GM21717 (cell line): Measurements from ENCODE around the gene CDK9.

ENCODE experiments used
- ATAC-seq: cut with Tn5 transposase; IDR thresholded peaks from one replicate; pipeline ENCODE4 v1.9.1; 2021; ENCODE audit warnings: mild to moderate bottlenecking, moderate library complexity; ENCODE audit not compliant: unreplicated experiment

Gene CDK9

DNA sequence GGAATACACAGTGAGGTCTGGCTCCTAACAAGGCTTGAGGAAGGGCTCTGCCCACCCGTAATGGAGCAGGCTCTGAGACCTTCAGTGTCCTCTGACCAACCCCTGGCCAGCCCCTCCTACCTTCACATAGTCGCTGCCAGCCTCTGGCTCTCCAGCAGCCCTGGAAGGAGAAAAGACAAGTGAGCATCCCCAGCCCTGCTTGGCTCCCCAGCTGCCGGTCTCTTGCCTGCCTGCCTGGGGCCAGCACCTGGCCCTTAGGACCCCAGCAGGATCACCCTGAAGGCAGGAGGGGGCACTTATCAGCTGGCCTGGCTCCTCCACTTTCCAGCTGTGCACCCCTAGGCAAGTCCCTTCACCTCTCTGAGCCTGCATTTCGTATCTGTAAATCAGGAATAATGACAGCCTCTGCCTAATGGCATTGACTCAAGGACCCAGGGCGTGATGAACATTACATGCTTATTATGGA, 24.3 kb upstream of the CDK9 start:
- no peak for ATAC-seq

DNA sequence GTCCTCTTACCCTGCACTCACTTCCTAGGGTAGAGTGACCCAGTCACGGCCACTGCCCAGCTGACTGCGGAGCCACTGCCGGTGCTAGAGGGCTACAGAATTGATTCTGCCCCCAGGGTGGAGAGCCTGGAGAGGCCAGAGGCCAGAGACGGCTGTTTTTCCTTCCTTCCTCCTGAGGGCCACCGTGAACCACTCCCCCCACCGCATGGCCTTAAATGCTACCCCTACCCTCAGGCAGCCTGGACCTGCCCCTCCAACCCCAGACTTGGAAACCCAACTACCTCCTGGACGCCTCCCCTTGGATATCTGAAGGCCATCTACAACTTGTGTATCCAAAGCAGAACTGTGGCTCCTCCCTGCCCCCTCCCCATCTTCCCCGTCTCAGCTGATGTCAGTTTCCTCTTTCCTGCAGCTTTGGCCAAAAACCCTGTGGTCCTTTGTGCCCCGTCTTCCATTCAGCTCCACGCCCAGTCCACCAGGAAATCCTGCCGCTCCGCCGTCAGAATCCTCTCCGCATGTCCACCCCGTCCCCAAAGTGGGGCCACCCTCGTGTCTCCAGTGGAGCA, 23.6 kb upstream of the CDK9 start:
- no peak for ATAC-seq

DNA sequence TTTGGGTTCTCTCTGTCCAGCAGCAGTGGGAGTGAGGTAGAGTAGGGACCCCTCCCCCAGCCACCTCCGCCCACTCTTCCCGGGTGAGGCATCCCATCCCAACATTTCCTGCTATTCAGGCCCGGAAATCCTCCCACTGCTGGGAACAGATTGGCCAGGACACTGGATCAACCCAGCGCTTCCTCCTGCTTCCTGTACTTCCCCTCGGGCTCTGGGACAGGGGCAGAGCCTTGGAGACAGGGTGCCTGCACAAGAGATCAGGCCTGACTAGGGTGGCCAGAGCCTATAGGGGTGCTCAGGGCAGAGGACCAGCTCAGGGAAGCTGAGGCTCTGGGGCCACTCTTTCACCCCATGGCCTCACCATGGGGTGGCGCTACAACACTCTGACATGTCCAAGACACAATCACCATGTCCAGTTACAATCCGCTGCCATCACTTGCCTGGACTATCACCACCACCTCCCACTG, 21.9 kb upstream of the CDK9 start:
- ATAC-seq = no peak

DNA sequence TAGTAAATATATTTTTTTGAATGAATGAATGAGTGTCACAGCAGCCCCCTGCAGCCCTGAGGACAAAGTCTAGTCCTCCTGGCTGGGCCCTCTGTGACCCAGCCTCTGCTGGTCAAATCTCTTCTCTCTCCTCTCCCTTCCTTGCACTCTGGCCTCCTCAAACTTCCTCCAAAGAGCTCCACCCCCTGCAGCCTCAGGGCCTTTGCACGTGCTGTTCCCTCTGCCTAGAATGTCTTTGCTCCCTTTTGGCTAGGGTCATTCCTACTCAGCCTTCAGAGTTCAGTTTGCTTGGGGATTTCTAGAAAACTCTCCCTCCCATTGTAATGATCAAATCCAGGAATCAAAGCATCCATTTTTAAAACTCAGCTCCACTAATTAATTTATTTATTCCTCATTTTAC, 20.4 kb upstream of the CDK9 start:
- no peak for ATAC-seq

DNA sequence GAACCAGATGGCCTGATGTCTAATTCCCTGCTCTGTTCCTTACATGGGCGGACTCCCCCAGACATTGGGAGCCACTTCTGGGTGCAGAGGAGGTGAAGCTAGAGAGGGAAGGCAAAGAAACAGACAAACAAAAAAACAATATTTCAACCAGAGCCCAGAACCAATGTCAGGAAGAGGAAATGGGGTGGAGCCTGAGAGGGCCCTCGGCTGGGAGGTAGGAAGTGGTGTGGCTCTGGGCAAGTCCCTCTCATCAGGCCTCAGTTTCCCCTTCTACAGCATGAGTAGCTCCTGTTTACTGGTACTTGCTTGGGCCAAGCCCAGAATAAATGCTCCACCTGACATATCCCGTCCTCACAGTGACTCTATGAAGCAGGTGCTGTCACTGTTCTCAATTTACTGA, 18.4 kb upstream of the CDK9 start:
- no peak for ATAC-seq

DNA sequence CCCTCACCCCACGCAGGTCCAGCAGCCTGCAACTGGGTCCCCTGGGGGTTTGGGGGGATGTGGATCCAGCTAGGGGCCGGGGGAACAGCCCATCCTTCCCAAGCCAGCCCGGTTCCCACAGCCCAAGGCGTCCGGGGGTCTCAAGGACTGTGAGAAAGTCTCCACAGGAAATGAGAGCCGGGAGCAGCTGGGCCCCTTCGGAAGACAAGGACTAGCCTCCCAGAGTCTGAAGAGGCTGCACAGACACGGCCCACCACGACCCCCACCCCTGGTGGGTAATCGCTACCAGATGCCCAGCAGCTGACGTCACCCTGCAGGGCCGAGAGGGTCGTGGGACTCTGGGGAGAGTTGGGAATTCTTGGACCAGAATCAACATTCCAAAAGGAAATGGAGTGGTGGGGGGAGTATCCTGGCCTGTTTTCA, 17.9 kb upstream of the CDK9 start:
- ATAC-seq = no peak

DNA sequence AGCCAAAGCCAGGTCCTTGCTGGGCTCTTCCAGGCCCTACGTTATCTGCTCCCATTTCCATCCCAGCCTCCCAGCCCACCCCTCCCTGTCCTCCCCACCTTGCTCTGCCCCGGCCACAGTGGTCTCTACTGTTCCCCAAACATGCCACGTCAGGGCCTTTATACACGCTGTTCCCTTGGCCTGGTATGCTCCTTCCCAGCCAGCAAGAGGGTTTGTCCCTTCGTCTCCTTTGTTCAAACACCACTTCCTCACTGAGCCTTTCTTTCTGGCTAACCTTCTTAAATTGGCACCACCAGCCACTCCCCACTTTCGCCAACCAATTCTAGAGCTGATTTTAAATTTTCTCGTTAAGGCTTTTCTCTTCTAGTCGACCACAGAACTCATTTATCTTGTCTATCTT, 17.1 kb upstream of the CDK9 start:
- no peak for ATAC-seq

DNA sequence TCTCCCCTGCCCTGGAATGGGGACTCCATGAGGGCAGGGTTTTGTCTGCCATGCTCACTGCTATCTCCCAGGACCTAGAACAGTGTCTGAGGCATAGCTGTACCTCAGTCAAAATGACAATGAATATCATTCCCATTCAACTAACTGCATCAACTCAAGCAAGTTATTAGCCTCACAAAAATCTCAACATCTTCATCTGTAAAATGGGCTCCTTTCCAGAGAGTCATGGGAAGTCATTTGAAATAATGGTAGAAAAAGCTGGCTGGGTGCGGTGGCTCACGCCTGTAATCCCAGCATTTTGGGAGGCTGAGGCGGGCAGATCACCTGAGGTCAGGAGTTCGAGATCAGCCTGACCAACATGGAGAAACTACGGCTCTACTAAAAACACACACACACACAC, 16.7 kb upstream of the CDK9 start:
- ATAC-seq = no peak

DNA sequence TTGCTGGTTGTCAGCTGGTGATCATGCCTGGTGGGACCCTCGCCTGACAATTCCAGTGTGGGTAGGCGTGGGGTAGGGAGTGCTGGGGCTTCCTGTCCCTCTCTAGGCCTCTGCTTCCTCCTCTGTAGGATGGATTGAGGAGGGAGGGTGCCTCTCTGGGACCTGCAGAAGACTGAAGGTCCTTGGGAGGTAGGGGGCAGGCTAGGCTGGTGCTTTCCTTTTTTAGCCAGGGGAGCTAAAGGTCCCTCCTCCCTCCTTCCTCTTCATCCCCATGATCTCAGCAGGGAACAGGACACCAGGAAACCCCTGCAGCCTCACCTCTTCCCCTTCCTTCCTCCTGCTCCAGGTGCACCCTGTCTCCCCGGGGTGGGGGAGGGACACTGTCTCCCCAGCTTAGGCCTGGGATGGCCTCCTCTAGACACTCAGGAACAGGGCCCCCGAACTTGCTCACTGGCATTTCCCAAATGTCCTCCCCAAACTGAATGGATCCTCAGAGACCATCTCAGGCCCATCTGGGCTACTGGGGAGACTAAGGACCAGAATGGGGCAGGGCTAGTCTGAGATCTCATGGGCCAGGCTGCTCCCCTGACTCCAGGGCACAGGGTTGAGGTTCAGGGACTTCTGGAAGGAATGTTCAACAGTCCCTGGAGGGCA, 15.8 kb upstream of the CDK9 start:
- no peak for ATAC-seq

DNA sequence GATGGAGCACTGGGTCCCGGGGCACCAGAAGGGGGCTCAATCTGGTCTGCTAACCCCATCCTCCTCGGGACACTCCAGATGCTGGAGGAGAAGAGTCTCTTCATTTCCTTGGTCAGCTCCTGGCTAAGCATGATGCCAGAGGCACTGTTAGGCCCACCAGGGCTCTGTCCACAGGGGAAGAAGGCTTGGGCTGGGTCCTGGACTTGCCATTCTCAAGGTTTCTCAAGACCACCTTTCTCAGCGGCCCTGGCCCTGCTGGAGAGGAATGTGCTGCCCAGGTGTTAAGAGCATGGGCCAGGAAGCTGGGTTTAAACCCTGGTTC, 15.3 kb upstream of the CDK9 start:
- ATAC-seq = peak; percentile 1

DNA sequence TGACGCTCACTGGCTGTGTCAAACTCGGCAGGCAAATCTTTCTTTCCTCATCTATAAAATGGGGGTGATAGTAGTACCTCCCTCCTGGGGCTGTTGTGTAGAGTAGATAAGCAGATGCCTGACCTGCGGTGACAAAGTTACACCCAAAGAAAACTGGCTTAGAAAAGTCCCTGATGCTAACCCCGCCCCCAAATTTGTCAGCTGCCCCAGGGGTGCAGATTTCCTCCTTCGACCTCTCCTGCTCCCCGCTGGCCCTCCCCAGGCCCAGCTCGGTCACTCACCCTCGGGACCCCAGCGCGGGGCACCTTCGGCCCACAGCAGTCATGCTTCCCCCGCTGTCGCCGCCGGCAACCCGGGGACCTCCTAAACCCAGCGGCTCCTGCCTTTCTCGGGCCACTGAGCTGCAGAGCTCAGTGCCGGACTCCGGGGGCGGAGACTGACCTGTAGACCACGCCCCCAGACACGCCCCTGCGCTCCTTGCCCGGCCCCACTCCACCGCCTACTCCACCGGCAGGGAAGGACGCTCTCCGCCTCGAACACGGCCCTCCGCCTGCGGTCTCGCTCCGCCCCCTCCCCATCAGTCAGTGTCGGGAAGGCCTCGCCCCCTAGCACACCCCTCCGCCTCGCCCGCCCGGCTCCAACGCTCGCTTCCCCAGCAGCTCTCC, 14.8 kb upstream of the CDK9 start:
- ATAC-seq = peak; percentile 76

DNA sequence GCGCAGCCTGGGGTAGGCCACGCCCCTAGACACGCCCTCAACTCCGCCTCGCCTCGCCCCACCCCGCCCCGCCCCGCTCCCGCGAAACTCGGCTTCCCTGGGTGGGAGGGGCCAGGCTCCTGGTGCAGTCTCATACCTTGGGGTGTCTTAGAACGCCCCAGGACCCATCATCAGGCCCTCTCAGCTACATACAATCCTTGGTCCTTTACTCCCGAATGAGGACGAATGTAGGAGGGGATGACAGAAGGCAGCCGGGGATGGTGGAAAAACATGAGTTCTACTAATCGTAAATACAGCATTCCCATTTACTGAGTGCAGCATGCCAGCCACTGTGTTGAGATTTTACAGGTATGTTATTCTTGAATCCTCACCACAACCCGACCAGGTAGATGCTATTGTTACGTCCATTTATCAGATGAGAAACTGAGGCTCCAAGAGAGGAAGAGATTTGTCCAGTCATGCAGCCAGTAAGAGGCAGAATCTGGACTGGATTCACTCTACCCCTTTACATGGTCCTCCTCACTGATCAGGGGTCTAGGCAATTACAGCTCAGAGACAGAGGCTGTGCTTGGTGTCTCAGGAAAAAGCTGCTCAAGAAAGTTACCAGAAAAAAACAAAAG, 14.2 kb upstream of the CDK9 start:
- ATAC-seq = no peak

DNA sequence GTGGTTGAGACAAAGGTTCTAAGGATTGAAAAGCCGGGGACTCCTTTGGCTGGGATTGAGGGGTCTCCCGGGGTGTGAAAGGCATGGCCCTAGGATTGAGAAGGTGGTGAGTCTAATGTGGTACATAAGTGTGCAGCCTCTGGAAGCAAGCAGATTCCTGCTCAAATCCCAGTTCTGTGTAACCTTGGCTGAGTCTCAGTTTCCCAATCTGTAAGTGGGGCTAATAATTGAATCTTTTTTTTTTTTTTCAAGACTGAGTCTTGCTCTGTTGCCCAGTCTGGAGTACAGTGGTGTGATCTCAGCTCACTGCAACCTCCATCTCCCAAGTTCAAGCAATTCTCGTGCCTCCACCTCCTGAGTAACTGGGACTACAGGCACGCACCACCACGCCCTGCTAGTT, 13.2 kb upstream of the CDK9 start:
- ATAC-seq = no peak

DNA sequence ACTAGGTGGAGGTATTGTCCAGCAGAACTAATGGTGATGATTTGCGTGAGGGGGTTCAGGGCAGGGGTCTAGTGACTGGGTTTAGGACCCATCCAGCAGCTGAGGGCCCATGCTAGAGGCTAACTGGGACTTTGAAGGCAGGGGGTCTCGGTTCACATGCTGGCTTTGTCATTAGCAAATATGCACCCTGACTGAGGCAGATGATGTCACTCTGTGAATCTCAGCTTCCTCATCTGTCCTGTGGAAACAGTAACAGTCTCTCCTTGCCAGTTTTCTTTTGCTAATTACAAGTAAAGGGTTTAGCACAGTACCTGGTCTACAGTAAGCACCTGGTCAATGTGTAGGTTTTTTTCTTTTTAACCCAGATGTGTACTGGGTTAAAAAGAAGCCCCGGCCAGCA, 12.6 kb upstream of the CDK9 start:
- ATAC-seq = no peak

DNA sequence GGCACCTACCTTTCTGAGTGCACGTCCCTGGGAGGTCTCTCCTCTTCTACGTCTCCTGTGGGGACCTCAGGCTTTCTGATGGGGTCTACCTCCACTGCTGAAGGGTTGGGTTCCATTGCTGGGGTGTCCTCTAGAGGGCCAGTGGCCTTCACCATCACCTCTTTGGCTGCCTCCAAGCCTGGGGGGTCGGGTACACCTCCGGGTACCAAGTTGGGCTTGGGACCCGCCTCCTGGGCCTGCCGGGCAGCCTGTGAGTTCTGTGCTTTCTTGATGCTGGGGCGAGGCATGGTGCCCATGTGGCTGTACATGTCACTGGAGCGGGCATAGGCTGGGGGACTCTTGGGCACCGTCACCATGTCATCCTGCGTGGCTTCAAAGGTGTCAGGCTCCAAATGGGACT, 11.9 kb upstream of the CDK9 start:
- no peak for ATAC-seq

DNA sequence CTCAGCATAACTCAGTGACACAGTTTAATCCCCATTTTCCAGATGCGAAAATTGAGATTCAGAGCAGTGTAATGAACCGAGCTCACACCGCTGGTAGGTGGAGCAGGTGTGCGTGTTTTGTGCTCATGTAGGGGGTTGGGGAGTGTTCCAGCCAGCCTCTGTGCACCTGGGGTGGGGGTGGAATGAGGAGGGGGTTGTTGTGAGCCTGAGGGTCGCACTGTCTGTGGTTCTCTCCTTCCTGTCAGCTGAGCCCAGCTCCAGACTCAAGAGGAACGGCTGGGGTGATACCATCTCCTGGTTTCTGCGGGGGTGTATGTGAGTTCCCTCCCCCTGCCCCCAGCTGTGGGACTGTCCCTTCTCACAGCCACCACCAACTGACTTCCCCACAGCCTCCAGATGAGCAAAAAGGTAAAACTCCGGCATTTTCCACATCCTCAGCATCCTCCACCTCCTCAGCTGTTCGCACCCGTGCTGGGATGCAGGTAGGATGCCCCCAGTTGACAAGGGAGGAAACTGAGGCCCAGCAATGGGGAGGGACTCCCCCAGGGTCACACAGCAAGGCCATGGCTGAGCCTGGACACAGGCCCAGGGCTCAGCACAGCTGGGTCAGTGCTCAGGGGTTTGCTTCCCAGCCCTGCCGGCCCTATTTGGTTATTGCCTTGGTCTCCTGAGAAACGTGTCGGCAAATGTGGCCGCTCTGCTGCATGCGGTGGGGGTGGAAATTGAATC, 9.5 kb upstream of the CDK9 start:
- ATAC-seq = no peak

DNA sequence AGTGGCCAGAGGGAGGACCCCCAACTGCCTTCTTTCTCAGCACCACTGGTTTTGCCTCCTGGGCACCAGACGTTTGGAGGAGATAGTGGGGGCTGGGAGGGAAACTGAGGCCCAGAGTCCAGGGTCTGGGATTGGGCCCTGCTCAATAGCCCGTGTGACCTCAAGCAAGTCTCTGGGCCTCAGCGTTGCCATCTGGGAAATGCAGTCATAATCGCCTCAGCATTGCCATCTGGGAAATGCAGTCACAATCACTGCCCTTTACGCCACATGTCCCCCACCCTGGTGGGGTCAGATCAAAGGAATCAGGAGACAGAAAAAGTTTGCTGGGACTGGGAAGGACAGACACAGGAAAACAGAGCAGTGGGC, 8.9 kb upstream of the CDK9 start:
- ATAC-seq = no peak

DNA sequence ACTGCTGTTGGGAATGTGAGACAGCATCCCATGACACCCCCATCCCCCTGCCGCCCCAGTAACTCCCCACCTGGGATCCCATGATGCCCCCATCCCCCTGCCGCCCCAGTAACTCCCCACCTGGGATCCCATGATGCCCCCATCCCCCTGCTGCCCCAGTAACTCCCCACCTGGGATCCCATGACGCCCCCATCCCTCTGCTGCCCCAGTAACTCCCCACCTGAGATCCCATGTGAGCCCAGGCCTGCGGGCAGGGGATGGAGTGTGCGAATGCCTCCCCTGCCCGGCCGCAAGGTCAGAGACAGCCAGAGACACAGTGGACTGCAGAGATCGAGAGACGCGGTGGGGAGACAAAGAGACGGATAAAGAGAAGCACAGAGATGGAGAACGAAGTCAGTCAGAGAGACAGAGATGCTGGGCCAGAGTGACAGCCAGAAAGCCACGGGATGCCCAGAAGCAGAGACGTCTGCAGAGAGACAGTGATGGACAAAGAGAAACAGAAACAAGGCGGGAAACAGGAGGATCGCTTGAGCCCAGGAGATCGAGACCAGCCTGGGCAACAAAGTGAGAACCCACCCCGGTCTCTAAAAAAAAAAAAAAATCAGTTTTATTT, 8.4 kb upstream of the CDK9 start:
- no peak for ATAC-seq

DNA sequence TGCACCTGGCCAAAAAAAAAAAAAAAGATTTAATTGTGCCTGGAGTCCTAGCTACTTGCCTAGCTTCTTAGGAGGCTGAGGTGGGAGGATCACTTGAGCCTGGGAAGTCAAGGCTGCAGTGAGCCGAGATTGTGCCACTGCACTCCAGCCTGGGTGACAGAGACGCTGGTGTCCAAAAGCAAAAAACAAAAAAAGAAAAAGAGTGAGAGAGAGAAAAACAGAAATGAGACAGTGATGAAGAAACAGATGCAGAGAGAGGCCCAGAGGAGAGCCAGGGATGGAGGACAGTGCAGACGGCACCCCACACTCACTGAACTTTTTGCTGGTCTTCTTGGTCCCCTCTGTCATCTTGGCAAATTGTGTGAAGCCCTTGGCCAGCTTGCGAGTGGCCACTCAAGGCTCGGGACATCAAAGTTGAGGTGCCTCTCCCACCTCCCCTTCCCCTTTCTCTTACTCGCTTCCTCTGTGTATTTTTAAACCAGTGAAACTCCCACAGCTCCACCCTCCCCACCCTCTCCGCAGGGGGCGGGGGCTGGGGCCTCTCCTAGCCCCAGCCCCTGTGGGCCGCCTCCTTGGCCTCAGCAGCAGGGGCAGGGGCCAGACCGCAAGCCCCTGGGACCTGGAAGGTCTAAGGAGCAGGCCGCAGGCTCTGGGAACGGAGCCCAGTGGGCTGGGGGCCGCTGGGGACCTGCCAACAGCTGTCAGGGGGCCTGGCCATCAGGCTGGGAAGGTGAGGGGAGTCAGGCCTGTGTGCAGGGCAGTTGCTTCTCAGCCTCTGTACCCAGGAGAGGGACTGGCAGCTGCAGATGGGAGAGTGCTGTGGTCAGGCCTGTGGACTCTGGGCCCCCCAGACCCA, 7.3 kb upstream of the CDK9 start, which contains the start of gene SH2D3C:
Gene SH2D3C, minus strand, starts transcription at position 387 of the 856 bp plus-strand sequence. Its CDS starts 39 bp downstream, at position 348.
- peak; percentile 35 for ATAC-seq
